CD8-positive, alpha-beta memory T cell (primary cell): ENCODE data around the gene ALG1L2. TPM values are rescaled to one million over a fixed set of nuclear protein-coding genes. Genes with fewer than 3 reads are reported as not detected.
"Not testable (repeated sequence)": the region's sequence is repeated elsewhere in the genome, so short reads cannot be mapped to it uniquely, and the experiment has no call there.

Experiments
- CTCF ChIA-PET: fragments of 350-600 bp; sonication (Branson Sonifier 250); formaldehyde crosslinking; loops from one replicate; lab custom pipeline; 2021; ENCODE audit warnings: antibody characterized with exemption; lab: Charles Lee
- POLR2A ChIA-PET: fragments of 350-600 bp; sonication (Branson Sonifier 250); formaldehyde crosslinking; loops from one replicate; lab custom pipeline; 2021; ENCODE audit warnings: antibody characterized with exemption; lab: Charles Lee
- DNase-seq, 5 donors: peaks; one replicate each; pipeline versions ENCODE4 v3.0.0 to v3.0.0-alpha.2; 2020 to 2022; ENCODE audit warnings: mixed read lengths in 1 of 5
- H3K27ac ChIP-seq: one replicate; pipeline ENCODE4 v1.7.0; 2013; ENCODE audit warnings: low read depth, mild to moderate bottlenecking, low read length, moderate library complexity
- H3K27me3 ChIP-seq: 2 replicates; pipeline ENCODE4 v1.7.0; 2013; ENCODE audit warnings: low read length, mild to moderate bottlenecking; ENCODE audit not compliant: insufficient read depth, poor library complexity, severe bottlenecking
- H3K36me3 ChIP-seq: 2 replicates; pipeline ENCODE4 v1.7.0; 2013; ENCODE audit warnings: mild to moderate bottlenecking, low read length, moderate library complexity; ENCODE audit not compliant: insufficient read depth
- H3K4me1 ChIP-seq: 2 replicates; pipeline ENCODE4 v1.7.0; 2013; ENCODE audit warnings: mild to moderate bottlenecking, low read length, moderate library complexity; ENCODE audit not compliant: insufficient read depth
- H3K4me3 ChIP-seq: 2 replicates; pipeline ENCODE4 v1.7.0; 2013; ENCODE audit warnings: mild to moderate bottlenecking, low read length
- H3K9me3 ChIP-seq: 2 replicates; pipeline ENCODE4 v1.7.0; 2013; ENCODE audit warnings: mild to moderate bottlenecking, low read length
- H3K27ac Mint-ChIP-seq, 8 donors: one replicate each; pipeline ENCODE4 v1.8.0; 2020 to 2021; ENCODE audit warnings: mixed read lengths in 8 of 8, mild to moderate bottlenecking in 6 of 8, inconsistent platforms in 3 of 8, moderate library complexity in 3 of 8
- H3K27me3 Mint-ChIP-seq, 2 donors: one replicate each; pipeline ENCODE4 v1.8.0; 2020 to 2021; ENCODE audit warnings: mixed read lengths in 2 of 2, mild to moderate bottlenecking in 1 of 2, moderate library complexity in 1 of 2
- H3K36me3 Mint-ChIP-seq, 3 donors: one replicate each; pipeline ENCODE4 v1.8.0; 2020 to 2021; ENCODE audit warnings: mixed read lengths in 3 of 3, inconsistent platforms in 1 of 3, mild to moderate bottlenecking in 1 of 3
- H3K4me1 Mint-ChIP-seq, 3 donors: one replicate each; pipeline ENCODE4 v1.8.0; 2020 to 2021; ENCODE audit warnings: mixed read lengths in 3 of 3, inconsistent platforms in 1 of 3, mild to moderate bottlenecking in 1 of 3
- H3K4me3 Mint-ChIP-seq, 7 donors: one replicate each; pipeline ENCODE4 v1.8.0; 2020 to 2021; ENCODE audit warnings: mixed read lengths in 7 of 7, mild to moderate bottlenecking in 6 of 7, moderate library complexity in 4 of 7, inconsistent platforms in 2 of 7
- H3K9me3 Mint-ChIP-seq, 5 donors: one replicate each; pipeline ENCODE4 v1.8.0; 2020 to 2022; ENCODE audit warnings: mixed read lengths in 5 of 5, mild to moderate bottlenecking in 3 of 5, moderate library complexity in 2 of 5, inconsistent platforms in 1 of 5
- polyA plus RNA-seq: library from polyadenylated mRNA; unstranded; fragments of 300-500 nt; fragmentation: Illumina TruSeq; gene quantifications from one replicate; pipeline ENCODE4 v1.2.3, GENCODE V29; 2021
- total RNA-seq, 2 experiments: library from RNA; stranded (reverse); gene quantifications; one replicate each; pipeline ENCODE4 v1.2.3, GENCODE V29; 2021

ALG1L2 gene
- 1 to 10 TPM in 1 of 2 experiments, not detected in 1; 1.1 TPM for total RNA-seq
- 0.43 TPM for polyA plus RNA-seq

- Mint-ChIP-seq H3K9me3 (no peaks in the 10 kb centered on the region), H3K27me3 (peaks cover 12 to 30% of the 10 kb centered on the region in 2 donors), H3K4me1 (no peaks in the 10 kb centered on the region), H3K36me3 (peaks cover 0 to 6% (median 0%) of the 10 kb centered on the region in 3 donors), H3K27ac (peak within 1 kb of the TSS in 1 of 8 donors; percentile 58), H3K4me3 (no peak within 1 kb of the TSS)
- no peak within 1 kb of the TSS for H3K4me3 ChIP-seq
- H3K36me3 ChIP-seq, result no peaks in the 10 kb centered on the region
- no peaks in the 10 kb centered on the region for H3K4me1 ChIP-seq
- no peak for DNase-seq
- H3K27me3 ChIP-seq, result no peaks in the 10 kb centered on the region
- POLR2A ChIA-PET, result no interaction called here
- CTCF ChIA-PET, result no interaction called here
- no peaks in the 10 kb centered on the region for H3K9me3 ChIP-seq
- no peak within 1 kb of the TSS for H3K27ac ChIP-seq
Observed at GRCh38 chr3:130081351-130081881, at the start of gene ALG1L2. TSS of gene ALG1L2 (plus strand) at chr3:130081831. CDS start at chr3:130082017, 186 bp downstream.

DNA sequence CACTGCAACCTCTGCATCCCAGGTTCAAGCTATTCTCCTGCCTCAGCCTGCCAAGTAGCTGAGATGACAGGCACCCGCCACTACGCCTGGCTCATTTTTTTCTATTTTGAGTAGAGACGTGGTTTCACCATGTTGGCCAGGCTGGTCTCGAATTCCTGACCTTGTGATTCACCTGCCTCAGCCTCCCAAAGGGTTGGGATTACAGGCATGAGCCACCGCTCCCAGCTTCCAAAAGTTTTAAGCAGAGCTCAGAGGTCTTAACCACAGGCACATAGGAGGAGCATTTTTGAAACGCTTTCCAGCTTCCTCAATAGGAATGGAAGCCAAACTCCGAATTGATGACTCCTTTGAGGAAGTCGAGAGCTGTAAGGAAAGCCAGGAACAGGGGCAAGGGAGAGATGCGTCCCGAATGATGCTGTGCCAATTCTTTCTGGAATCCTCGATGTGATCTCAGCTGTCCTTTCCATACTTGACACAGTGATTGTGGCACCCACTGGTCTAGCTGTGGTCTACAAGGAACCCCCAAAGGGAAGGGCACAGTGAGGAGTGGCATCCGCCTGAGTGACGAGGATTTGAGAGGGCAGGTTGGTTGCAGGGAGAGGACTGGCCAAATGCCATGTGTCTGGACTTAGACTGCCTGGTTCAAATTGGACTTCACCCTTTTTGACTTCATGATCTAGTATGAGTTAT, 44.4 kb upstream of the ALG1L2 start:
- POLR2A ChIA-PET, H3K4me1 ChIP-seq, H3K4me3 ChIP-seq, H3K27ac Mint-ChIP-seq, H3K27me3 ChIP-seq, H3K36me3 Mint-ChIP-seq, DNase-seq, H3K9me3 Mint-ChIP-seq, CTCF ChIA-PET, H3K4me1 Mint-ChIP-seq, H3K27ac ChIP-seq, H3K4me3 Mint-ChIP-seq, H3K9me3 ChIP-seq, H3K36me3 ChIP-seq: not testable (repeated sequence)
- H3K27me3 Mint-ChIP-seq, result peaks cover 9 to 22% of the 10 kb centered on the region in 2 donors

DNA sequence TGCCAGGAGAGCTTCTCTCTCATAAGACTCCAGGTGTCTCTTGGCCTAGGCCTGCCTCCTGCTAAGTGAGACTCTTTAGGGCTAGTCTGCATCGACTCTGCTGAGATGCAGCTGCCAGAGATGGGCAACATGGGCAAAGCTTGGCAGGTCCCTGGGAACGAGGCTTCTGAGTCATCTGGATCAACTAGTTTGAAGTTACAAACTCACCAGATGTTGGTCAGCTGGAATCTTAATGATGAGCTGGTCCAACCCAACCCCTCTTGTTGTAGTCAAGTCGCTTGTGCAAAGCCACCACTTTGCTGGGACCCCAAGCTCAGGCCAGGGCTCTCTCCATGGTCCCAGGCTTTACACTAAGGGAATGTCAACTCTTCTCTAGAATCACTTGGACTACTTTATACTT, 38.9 kb upstream of the ALG1L2 start:
- H3K36me3 Mint-ChIP-seq, H3K27ac Mint-ChIP-seq, H3K27ac ChIP-seq, H3K9me3 ChIP-seq, H3K9me3 Mint-ChIP-seq, POLR2A ChIA-PET, H3K27me3 ChIP-seq, H3K4me1 ChIP-seq, H3K36me3 ChIP-seq, H3K4me3 Mint-ChIP-seq, H3K4me1 Mint-ChIP-seq, H3K4me3 ChIP-seq, DNase-seq: not testable (repeated sequence)
- CTCF ChIA-PET, result interaction anchor here (0.9 kb wide), 1 partner anchor 100 kb away, joined by 3 read pairs; no protein-coding TSS in a partner anchor
- peaks cover 6 to 12% of the 10 kb centered on the region in 2 donors for H3K27me3 Mint-ChIP-seq

- peaks cover 6 to 11% of the 10 kb centered on the region in 2 donors for H3K27me3 Mint-ChIP-seq
- H3K27ac Mint-ChIP-seq, H3K36me3 ChIP-seq, H3K4me1 Mint-ChIP-seq, H3K4me3 ChIP-seq, H3K27ac ChIP-seq, POLR2A ChIA-PET, H3K9me3 ChIP-seq, H3K9me3 Mint-ChIP-seq, H3K4me1 ChIP-seq, H3K4me3 Mint-ChIP-seq, H3K27me3 ChIP-seq, DNase-seq, H3K36me3 Mint-ChIP-seq: not testable (repeated sequence)
- CTCF ChIA-PET, result interaction anchor here (0.9 kb wide), 1 partner anchor 101 kb away, joined by 3 read pairs; no protein-coding TSS in a partner anchor
Observed at GRCh38 chr3:130043658-130044057, 38.0 kb upstream of the ALG1L2 start.

GRCh38 chr3:130044370-130044769, 37.3 kb upstream of the ALG1L2 start:
- Histone ChIP-seq H3K27ac (no peak overlapping the region), H3K36me3 (no peaks in the 10 kb centered on the region), H3K4me1 (no peaks in the 10 kb centered on the region), H3K4me3 (no peak overlapping the region), H3K9me3 (no peaks in the 10 kb centered on the region), H3K27me3 (no peaks in the 10 kb centered on the region)
- ChIA-PET CTCF (no interaction called here), POLR2A (no interaction called here)
- no peaks in the 10 kb centered on the region for H3K36me3 Mint-ChIP-seq
- H3K9me3 Mint-ChIP-seq, result no peaks in the 10 kb centered on the region
- peaks cover 0 to 4% (median 0%) of the 10 kb centered on the region in 3 donors for H3K4me1 Mint-ChIP-seq
- no peak overlapping the region for H3K27ac Mint-ChIP-seq
- peaks cover 6 to 8% of the 10 kb centered on the region in 2 donors for H3K27me3 Mint-ChIP-seq
- no peak for DNase-seq
- no peak overlapping the region for H3K4me3 Mint-ChIP-seq

DNA sequence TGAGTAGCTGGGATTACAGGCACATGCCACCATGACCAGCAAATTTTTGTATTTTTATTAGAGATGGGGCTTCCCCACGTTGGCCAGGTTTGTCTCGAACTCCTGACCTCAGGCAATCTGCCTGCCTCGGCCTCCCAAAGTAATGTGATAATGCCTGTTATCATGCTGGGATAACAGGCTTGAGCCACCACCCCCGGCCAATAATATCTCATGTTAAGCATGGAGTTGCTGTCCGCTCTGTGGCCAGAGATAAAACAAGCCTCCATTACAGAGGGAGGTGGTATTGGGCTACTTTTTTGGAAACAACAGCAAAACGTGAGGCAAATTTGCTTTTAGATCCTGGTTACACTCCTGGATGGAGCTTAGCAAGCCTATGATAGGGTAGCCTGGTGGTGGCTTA, 32.9 kb upstream of the ALG1L2 start:
- Histone ChIP-seq H3K4me3 (no peak overlapping the region), H3K4me1 (no peaks in the 10 kb centered on the region)
- H3K4me3 Mint-ChIP-seq, result no peak overlapping the region

GRCh38 chr3:130052366-130052765, 29.3 kb upstream of the ALG1L2 start:
- CTCF ChIA-PET, H3K36me3 ChIP-seq, H3K27me3 Mint-ChIP-seq, H3K4me1 ChIP-seq, H3K4me3 ChIP-seq, H3K9me3 Mint-ChIP-seq, POLR2A ChIA-PET, H3K36me3 Mint-ChIP-seq, H3K27me3 ChIP-seq, H3K27ac Mint-ChIP-seq, H3K27ac ChIP-seq, H3K4me1 Mint-ChIP-seq, H3K4me3 Mint-ChIP-seq, DNase-seq, H3K9me3 ChIP-seq: not testable (repeated sequence)

More for the DNA sequence above, 32.9 kb upstream of the ALG1L2 start:
- no peak overlapping the region for H3K27ac ChIP-seq
- no peak for DNase-seq
- no peaks in the 10 kb centered on the region for H3K9me3 Mint-ChIP-seq
- peaks cover 4 to 6% of the 10 kb centered on the region in 2 donors for H3K27me3 Mint-ChIP-seq
- H3K36me3 Mint-ChIP-seq, result no peaks in the 10 kb centered on the region
- H3K4me1 Mint-ChIP-seq, result no peaks in the 10 kb centered on the region
- ChIA-PET CTCF (no interaction called here), POLR2A (no interaction called here)
- no peaks in the 10 kb centered on the region for H3K27me3 ChIP-seq
- H3K36me3 ChIP-seq, result no peaks in the 10 kb centered on the region
- H3K9me3 ChIP-seq, result no peaks in the 10 kb centered on the region
- H3K27ac Mint-ChIP-seq, result no peak overlapping the region

DNA sequence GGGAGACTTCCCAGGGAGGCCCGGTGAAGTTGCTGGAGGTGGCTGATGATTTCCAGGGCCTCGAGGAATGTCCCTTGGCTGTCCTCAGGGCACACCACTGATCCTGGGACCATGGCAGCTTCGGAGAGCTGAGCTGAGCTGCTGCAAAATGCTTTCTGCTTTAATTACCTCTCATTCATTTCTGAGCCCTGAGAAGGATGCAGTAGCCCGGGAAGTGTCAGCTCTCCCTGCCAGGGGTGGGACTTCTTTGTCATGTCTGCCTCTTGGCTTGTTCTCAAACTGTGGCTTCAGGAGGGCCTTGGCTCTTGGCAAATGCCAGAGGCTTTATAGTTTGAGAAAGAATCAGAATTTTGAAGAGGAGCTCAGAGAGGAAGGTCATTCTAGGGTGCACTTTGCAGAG, 28.7 kb upstream of the ALG1L2 start:
- H3K4me3 Mint-ChIP-seq, DNase-seq, H3K9me3 ChIP-seq, H3K27me3 Mint-ChIP-seq, H3K27ac Mint-ChIP-seq, H3K27ac ChIP-seq, H3K36me3 ChIP-seq, H3K27me3 ChIP-seq, H3K4me3 ChIP-seq, H3K4me1 Mint-ChIP-seq, POLR2A ChIA-PET, H3K4me1 ChIP-seq, H3K9me3 Mint-ChIP-seq, H3K36me3 Mint-ChIP-seq, CTCF ChIA-PET: not testable (repeated sequence)
